ENCODE data around the gene TLE1.

- TF ChIP-seq, protein P1, sequence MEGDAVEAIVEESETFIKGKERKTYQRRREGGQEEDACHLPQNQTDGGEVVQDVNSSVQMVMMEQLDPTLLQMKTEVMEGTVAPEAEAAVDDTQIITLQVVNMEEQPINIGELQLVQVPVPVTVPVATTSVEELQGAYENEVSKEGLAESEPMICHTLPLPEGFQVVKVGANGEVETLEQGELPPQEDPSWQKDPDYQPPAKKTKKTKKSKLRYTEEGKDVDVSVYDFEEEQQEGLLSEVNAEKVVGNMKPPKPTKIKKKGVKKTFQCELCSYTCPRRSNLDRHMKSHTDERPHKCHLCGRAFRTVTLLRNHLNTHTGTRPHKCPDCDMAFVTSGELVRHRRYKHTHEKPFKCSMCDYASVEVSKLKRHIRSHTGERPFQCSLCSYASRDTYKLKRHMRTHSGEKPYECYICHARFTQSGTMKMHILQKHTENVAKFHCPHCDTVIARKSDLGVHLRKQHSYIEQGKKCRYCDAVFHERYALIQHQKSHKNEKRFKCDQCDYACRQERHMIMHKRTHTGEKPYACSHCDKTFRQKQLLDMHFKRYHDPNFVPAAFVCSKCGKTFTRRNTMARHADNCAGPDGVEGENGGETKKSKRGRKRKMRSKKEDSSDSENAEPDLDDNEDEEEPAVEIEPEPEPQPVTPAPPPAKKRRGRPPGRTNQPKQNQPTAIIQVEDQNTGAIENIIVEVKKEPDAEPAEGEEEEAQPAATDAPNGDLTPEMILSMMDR (IDR thresholded peaks at IDR 0.05) = no peak
- TF ChIP-seq POLR2A (IDR thresholded peaks at IDR 0.05) (no peak), POLR2AphosphoS5 (IDR thresholded peaks at IDR 0.05; ENCODE audit: insufficient read depth in 1 of 2, low read depth in 1 of 2) (no peak)
Measured at GRCh38 chr9:81607593-81608288, 81.6 kb downstream of the TLE1 start.
